HCT116 (cell line): Measurements from ENCODE around the gene OXER1. TPM values are rescaled to one million over a fixed set of nuclear protein-coding genes. Genes with fewer than 3 reads are reported as not detected.

Experiments
- ATAC-seq: fragments of 200-7000 bp; cut with Tn5 transposase; 2 replicates; pipeline ENCODE4 v1.9.1; 2020; ENCODE audit warnings: mild to moderate bottlenecking, moderate library complexity
- BruUV-seq: library from RNA; stranded (reverse); fragments of 400-500 nt; replicated peaks from 2 replicates; lab custom pipeline; 2021; lab: Mats Ljungman, UMichigan
- CTCF ChIA-PET: fragments of 300-600 bp; sonication (Branson Sonifier 250); formaldehyde crosslinking; loops from one replicate; lab custom pipeline; 2021; ENCODE audit warnings: antibody characterized with exemption; lab: Charles Lee
- POLR2A ChIA-PET: fragments of 300-600, 350-600 bp; sonication (Branson Sonifier 250); formaldehyde crosslinking; loops from one replicate; lab custom pipeline; 2021; ENCODE audit warnings: antibody characterized with exemption; lab: Charles Lee
- RAD21 ChIA-PET, 2 experiments: fragments of 300-600 bp; sonication (Branson Sonifier 250); formaldehyde crosslinking; loops; one replicate each; lab custom pipeline; 2023; ENCODE audit warnings: low total read pairs in 2 of 2; ENCODE audit not compliant: uncharacterized antibody in 2 of 2, unreplicated experiment in 2 of 2, low non-redundant PET in 1 of 2; lab: Charles Lee
- DNase-seq: peaks from one replicate; pipeline ENCODE4 v3.0.0-alpha.2; 2010; ENCODE audit warnings: low read depth, low spot score
- H2AFZ ChIP-seq: fragments of 200-600 bp; shearing (Covaris generic), sonication (generic); 2 replicates; pipeline ENCODE4 v1.6.1; 2017; ENCODE audit warnings: low read depth, mixed run types, mixed read lengths, antibody characterized with exemption, low read length; ENCODE audit not compliant: poor library complexity, severe bottlenecking
- H3K27ac ChIP-seq: 2 replicates; pipeline ENCODE4 v1.5.1; 2012; ENCODE audit warnings: low read depth, low read length
- H3K27me3 ChIP-seq: fragments of 200-600 bp; sonication (generic); 2 replicates; pipeline ENCODE4 v1.6.1; 2016; ENCODE audit warnings: mixed run types, low read length, mixed read lengths; ENCODE audit not compliant: insufficient read depth
- H3K36me3 ChIP-seq, 2 experiments: fragments of 200-500 bp in 1 of 2; fragments of 200-600 bp in 1 of 2; sonication (Bioruptor generic) in 1 of 2; sonication (generic) in 1 of 2; 2 replicates each; pipeline versions ENCODE4 v1.5.1 to v1.6.1; 2014 to 2016; ENCODE audit warnings: low read length in 2 of 2, inconsistent platforms in 1 of 2, mixed read lengths in 1 of 2, mixed run types in 1 of 2; ENCODE audit not compliant: insufficient read depth in 2 of 2, control insufficient read depth in 1 of 2
- H3K4me1 ChIP-seq, 2 experiments: fragments of 200-600 bp in 1 of 2; sonication (generic) in 1 of 2; 2 replicates each; pipeline versions ENCODE4 v1.5.1 to v1.6.1; 2012 to 2017; ENCODE audit warnings: low read length in 2 of 2, inconsistent platforms in 1 of 2, mild to moderate bottlenecking in 1 of 2, mixed read lengths in 1 of 2, mixed run types in 1 of 2, moderate library complexity in 1 of 2; ENCODE audit not compliant: insufficient read depth in 2 of 2, control insufficient read depth in 1 of 2
- H3K4me2 ChIP-seq: fragments of 200-600 bp; sonication (generic); 2 replicates; pipeline ENCODE4 v1.6.1; 2017; ENCODE audit warnings: mixed run types, low read length, mixed read lengths
- H3K4me3 ChIP-seq, 2 experiments: fragments of 200-600 bp in 1 of 2; sonication (generic) in 1 of 2; replicated peaks in 1 of 2; 2 replicates each; pipeline ENCODE4 v1.5.1; 2011 to 2016; ENCODE audit warnings: low read length in 2 of 2, control low read depth in 1 of 2, low read depth in 1 of 2, mild to moderate bottlenecking in 1 of 2, mixed read lengths in 1 of 2, mixed run types in 1 of 2
- H3K79me2 ChIP-seq: fragments of 200-600 bp; sonication (generic); 2 replicates; pipeline ENCODE4 v1.6.1; 2017; ENCODE audit warnings: mild to moderate bottlenecking, mixed run types, low read length, moderate library complexity, mixed read lengths; ENCODE audit not compliant: insufficient read depth
- H3K9ac ChIP-seq: fragments of 200-600 bp; sonication (generic); 2 replicates; pipeline ENCODE4 v1.6.1; 2016; ENCODE audit warnings: low read length, mixed read lengths
- H3K9me2 ChIP-seq: fragments of 200-600 bp; sonication (generic), shearing (Covaris generic); 2 replicates; pipeline ENCODE4 v1.6.1; 2017; ENCODE audit warnings: mixed run types, mild to moderate bottlenecking, moderate library complexity; ENCODE audit not compliant: insufficient read depth
- H3K9me3 ChIP-seq, 2 experiments: fragments of 200-500 bp in 1 of 2; fragments of 200-600 bp in 1 of 2; sonication (Bioruptor generic) in 1 of 2; sonication (generic) in 1 of 2; 2 replicates each; pipeline ENCODE4 v1.6.1; 2014 to 2017; ENCODE audit warnings: low read length in 2 of 2, mixed read lengths in 2 of 2, inconsistent platforms in 1 of 2, low read depth in 1 of 2, mild to moderate bottlenecking in 1 of 2, mixed run types in 1 of 2, moderate library complexity in 1 of 2; ENCODE audit not compliant: control insufficient read depth in 1 of 2, insufficient read depth in 1 of 2
- H4K20me1 ChIP-seq: fragments of 200-600 bp; sonication (generic), shearing (Covaris generic); 2 replicates; pipeline ENCODE4 v1.6.1; 2017; ENCODE audit warnings: mixed run types, mild to moderate bottlenecking, moderate library complexity; ENCODE audit not compliant: insufficient read depth
- ELF1 ChIP-seq: IDR thresholded peaks from 2 replicates; pipeline ENCODE4 v1.6.1; 2012; ENCODE audit warnings: low read depth, borderline replicate concordance
- EZH2 ChIP-seq: fragments of 200-600 bp; sonication (generic); IDR thresholded peaks from 2 replicates; pipeline ENCODE4 v1.6.1; 2017; ENCODE audit warnings: antibody characterized with exemption, mixed run types
- JUND ChIP-seq: IDR thresholded peaks from 2 replicates; pipeline ENCODE4 v1.6.1; 2012
- POLR2A ChIP-seq: IDR thresholded peaks from 2 replicates; pipeline ENCODE4 v1.7.0; 2011; ENCODE audit warnings: borderline replicate concordance; ENCODE audit not compliant: insufficient read depth, insufficient read length; ENCODE audit errors: extremely low read depth
- SIN3A ChIP-seq: IDR thresholded peaks from 2 replicates; pipeline ENCODE4 v1.6.1; 2012; ENCODE audit warnings: low read depth
- SP1 ChIP-seq: IDR thresholded peaks from 2 replicates; pipeline ENCODE4 v1.6.1; 2012; ENCODE audit warnings: low read depth
- SRF ChIP-seq: IDR thresholded peaks from 2 replicates; pipeline ENCODE4 v1.6.1; 2012; ENCODE audit warnings: low read depth
- TCF7L2 ChIP-seq: IDR thresholded peaks from 2 replicates; pipeline ENCODE4 v1.7.0; 2011; ENCODE audit warnings: borderline replicate concordance, inconsistent platforms; ENCODE audit not compliant: insufficient read depth, insufficient read length; ENCODE audit errors: extremely low read depth
- ZFX ChIP-seq: fragments of 450-650 bp; IDR thresholded peaks from 2 replicates; pipeline ENCODE4 v1.6.1; 2017
- ZNF274 ChIP-seq: fragments of 200-500 bp; sonication (Bioruptor generic); IDR thresholded peaks from 2 replicates; pipeline ENCODE4 v1.6.1; 2014; ENCODE audit warnings: mild to moderate bottlenecking, low read depth, low read length, inconsistent platforms
- intact Hi-C: fragments of 100-400 bp; cut with micrococcal nuclease; formaldehyde crosslinking; loops from 2 replicates; pipeline ENCODE4 v1.10.0; 2022
- total RNA-seq: library from RNA; stranded (reverse); gene quantifications from one replicate; pipeline ENCODE4 v1.2.1, GENCODE V29; 2021; ENCODE audit not compliant: unreplicated experiment
- TF ChIP-seq, protein P1 (sequence below): IDR thresholded peaks from 2 replicates; pipeline ENCODE4 v1.6.1; 2012
- TF ChIP-seq, protein P2 (sequence below): IDR thresholded peaks from 2 replicates; pipeline ENCODE4 v1.6.1; 2012; ENCODE audit warnings: low read depth
- TF ChIP-seq, protein P3 (sequence below): IDR thresholded peaks from 2 replicates; pipeline ENCODE4 v1.6.1; 2011; ENCODE audit warnings: mild to moderate bottlenecking, low read length, moderate library complexity; ENCODE audit not compliant: insufficient replicate concordance; ENCODE audit errors: extremely low read depth

The OXER1 gene
- total RNA-seq, 1 experiment from 2014 or later: not detected

DNA sequence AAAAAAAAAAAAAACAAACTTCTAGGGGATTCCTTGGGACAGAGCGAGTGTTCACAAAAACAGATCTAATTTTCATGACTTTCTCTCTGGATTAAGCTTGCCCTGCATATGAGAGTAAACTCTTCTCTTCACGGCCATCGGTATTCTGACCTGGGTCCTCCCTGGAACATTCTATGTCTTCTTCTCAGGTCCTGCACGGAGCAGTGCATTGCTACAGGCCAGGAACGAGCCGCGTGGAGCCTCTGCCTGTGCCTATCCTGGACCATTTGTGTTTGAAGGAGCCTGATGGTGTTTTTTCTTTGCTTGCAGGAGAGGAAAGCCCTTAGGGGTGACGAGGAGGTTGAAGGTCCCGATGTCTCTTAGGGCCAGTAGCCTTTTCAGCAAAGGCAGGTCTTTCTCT lies 1.8 kb upstream of the OXER1 start:
- no TSS peak for BruUV-seq
- H3K4me2 ChIP-seq: no peak overlapping the region
- H3K27me3 ChIP-seq: no peaks in the 10 kb centered on the region
- no peak for ATAC-seq
- TF ChIP-seq SP1 (no peak), ZNF274 (no peak), TCF7L2 (no peak), ELF1 (no peak), SIN3A (no peak), POLR2A (no peak), ZFX (no peak), SRF (no peak), JUND (no peak), EZH2 (no peak)
- TF ChIP-seq, protein P1, sequence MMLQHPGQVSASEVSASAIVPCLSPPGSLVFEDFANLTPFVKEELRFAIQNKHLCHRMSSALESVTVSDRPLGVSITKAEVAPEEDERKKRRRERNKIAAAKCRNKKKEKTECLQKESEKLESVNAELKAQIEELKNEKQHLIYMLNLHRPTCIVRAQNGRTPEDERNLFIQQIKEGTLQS: no peak
- TF ChIP-seq, protein P2, sequence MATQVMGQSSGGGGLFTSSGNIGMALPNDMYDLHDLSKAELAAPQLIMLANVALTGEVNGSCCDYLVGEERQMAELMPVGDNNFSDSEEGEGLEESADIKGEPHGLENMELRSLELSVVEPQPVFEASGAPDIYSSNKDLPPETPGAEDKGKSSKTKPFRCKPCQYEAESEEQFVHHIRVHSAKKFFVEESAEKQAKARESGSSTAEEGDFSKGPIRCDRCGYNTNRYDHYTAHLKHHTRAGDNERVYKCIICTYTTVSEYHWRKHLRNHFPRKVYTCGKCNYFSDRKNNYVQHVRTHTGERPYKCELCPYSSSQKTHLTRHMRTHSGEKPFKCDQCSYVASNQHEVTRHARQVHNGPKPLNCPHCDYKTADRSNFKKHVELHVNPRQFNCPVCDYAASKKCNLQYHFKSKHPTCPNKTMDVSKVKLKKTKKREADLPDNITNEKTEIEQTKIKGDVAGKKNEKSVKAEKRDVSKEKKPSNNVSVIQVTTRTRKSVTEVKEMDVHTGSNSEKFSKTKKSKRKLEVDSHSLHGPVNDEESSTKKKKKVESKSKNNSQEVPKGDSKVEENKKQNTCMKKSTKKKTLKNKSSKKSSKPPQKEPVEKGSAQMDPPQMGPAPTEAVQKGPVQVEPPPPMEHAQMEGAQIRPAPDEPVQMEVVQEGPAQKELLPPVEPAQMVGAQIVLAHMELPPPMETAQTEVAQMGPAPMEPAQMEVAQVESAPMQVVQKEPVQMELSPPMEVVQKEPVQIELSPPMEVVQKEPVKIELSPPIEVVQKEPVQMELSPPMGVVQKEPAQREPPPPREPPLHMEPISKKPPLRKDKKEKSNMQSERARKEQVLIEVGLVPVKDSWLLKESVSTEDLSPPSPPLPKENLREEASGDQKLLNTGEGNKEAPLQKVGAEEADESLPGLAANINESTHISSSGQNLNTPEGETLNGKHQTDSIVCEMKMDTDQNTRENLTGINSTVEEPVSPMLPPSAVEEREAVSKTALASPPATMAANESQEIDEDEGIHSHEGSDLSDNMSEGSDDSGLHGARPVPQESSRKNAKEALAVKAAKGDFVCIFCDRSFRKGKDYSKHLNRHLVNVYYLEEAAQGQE: no peak
- TF ChIP-seq, protein P3, sequence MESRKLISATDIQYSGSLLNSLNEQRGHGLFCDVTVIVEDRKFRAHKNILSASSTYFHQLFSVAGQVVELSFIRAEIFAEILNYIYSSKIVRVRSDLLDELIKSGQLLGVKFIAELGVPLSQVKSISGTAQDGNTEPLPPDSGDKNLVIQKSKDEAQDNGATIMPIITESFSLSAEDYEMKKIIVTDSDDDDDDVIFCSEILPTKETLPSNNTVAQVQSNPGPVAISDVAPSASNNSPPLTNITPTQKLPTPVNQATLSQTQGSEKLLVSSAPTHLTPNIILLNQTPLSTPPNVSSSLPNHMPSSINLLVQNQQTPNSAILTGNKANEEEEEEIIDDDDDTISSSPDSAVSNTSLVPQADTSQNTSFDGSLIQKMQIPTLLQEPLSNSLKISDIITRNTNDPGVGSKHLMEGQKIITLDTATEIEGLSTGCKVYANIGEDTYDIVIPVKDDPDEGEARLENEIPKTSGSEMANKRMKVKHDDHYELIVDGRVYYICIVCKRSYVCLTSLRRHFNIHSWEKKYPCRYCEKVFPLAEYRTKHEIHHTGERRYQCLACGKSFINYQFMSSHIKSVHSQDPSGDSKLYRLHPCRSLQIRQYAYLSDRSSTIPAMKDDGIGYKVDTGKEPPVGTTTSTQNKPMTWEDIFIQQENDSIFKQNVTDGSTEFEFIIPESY: no peak
- intact Hi-C loops: no loop called here
- H3K4me3 ChIP-seq: no peak overlapping the region
- no peaks in the 10 kb centered on the region for H3K9me2 ChIP-seq
- H3K36me3 ChIP-seq: no peaks in the 10 kb centered on the region
- DNase-seq: no peak
- no peak overlapping the region for H3K9ac ChIP-seq
- no peaks in the 10 kb centered on the region for H4K20me1 ChIP-seq
- peaks cover 0 to 7% of the 10 kb centered on the region in 2 experiments; a peak in 2 of 4 replicates for H3K4me1 ChIP-seq
- POLR2A ChIA-PET: no interaction called here
- no peaks in the 10 kb centered on the region for H3K9me3 ChIP-seq
- no peak overlapping the region for H3K27ac ChIP-seq
- CTCF ChIA-PET: no interaction called here
- RAD21 ChIA-PET: no interaction called here
- H2AFZ ChIP-seq: no peak overlapping the region
- no peaks in the 10 kb centered on the region for H3K79me2 ChIP-seq
